Measurements from ENCODE around the gene CHST15.

Gene CHST15

GRCh38 chr10:124018886-124019525 is 74.4 kb downstream of the CHST15 start:
- no peak overlapping the region for H3K27ac ChIP-seq (ENCODE audit: low read depth, low read length)
- H3K36me3 ChIP-seq (ENCODE audit: control insufficient read depth in 5 of 5, insufficient read depth in 5 of 5, low read length in 5 of 5) = peaks cover 0 to 40% (median 5%) of the 10 kb centered on the region in 5 donors
- peaks cover 0 to 3% (median 0%) of the 10 kb centered on the region in 5 donors for H3K27me3 ChIP-seq (ENCODE audit: control insufficient read depth in 5 of 5, insufficient read depth in 4 of 5, low read length in 5 of 5)
- H3K9me3 ChIP-seq (ENCODE audit: control insufficient read depth in 5 of 5, low read length in 5 of 5) = peaks cover 0 to under 1% (median 0%) of the 10 kb centered on the region in 5 donors
- no peaks in the 10 kb centered on the region for H3K4me1 ChIP-seq (ENCODE audit: control insufficient read depth in 5 of 5, insufficient read depth in 5 of 5, low read length in 5 of 5)
- H3K9ac ChIP-seq (ENCODE audit: low read length in 5 of 5) = no peak overlapping the region
- no peak overlapping the region for H3K4me3 ChIP-seq (ENCODE audit: low read depth in 1 of 5, low read length in 5 of 5)

GRCh38 chr10:124017729-124018128 is 75.7 kb downstream of the CHST15 start:
- peaks cover 0 to 3% (median 0%) of the 10 kb centered on the region in 5 donors for H3K27me3 ChIP-seq (ENCODE audit: control insufficient read depth in 5 of 5, insufficient read depth in 4 of 5, low read length in 5 of 5)
- no peak overlapping the region for H3K27ac ChIP-seq (ENCODE audit: low read depth, low read length)
- peaks cover 0 to 5% (median 0%) of the 10 kb centered on the region in 5 donors for H3K9me3 ChIP-seq (ENCODE audit: control insufficient read depth in 5 of 5, low read length in 5 of 5)
- peaks cover 0 to 43% (median 5%) of the 10 kb centered on the region in 5 donors for H3K36me3 ChIP-seq (ENCODE audit: control insufficient read depth in 5 of 5, insufficient read depth in 5 of 5, low read length in 5 of 5)
- no peaks in the 10 kb centered on the region for H3K4me1 ChIP-seq (ENCODE audit: control insufficient read depth in 5 of 5, insufficient read depth in 5 of 5, low read length in 5 of 5)
- no peak overlapping the region for H3K4me3 ChIP-seq (ENCODE audit: low read depth in 1 of 5, low read length in 5 of 5)
- no peak overlapping the region for H3K9ac ChIP-seq (ENCODE audit: low read length in 5 of 5)

GRCh38 chr10:124016804-124017375 is 76.5 kb downstream of the CHST15 start:
- H3K36me3 ChIP-seq (ENCODE audit: control insufficient read depth in 5 of 5, insufficient read depth in 5 of 5, low read length in 5 of 5) = peaks cover 0 to 52% (median 5%) of the 10 kb centered on the region in 5 donors
- H3K27me3 ChIP-seq (ENCODE audit: control insufficient read depth in 5 of 5, insufficient read depth in 4 of 5, low read length in 5 of 5) = peaks cover 0 to 3% (median 0%) of the 10 kb centered on the region in 5 donors
- no peaks in the 10 kb centered on the region for H3K4me1 ChIP-seq (ENCODE audit: control insufficient read depth in 5 of 5, insufficient read depth in 5 of 5, low read length in 5 of 5)
- H3K9ac ChIP-seq (ENCODE audit: low read length in 5 of 5) = no peak overlapping the region
- H3K9me3 ChIP-seq (ENCODE audit: control insufficient read depth in 5 of 5, low read length in 5 of 5) = peaks cover 0 to 5% (median 0%) of the 10 kb centered on the region in 5 donors
- H3K4me3 ChIP-seq (ENCODE audit: low read depth in 1 of 5, low read length in 5 of 5) = no peak overlapping the region
- H3K27ac ChIP-seq (ENCODE audit: low read depth, low read length) = no peak overlapping the region

GRCh38 chr10:124015991-124016390 is 77.4 kb downstream of the CHST15 start:
- no peak overlapping the region for H3K4me3 ChIP-seq (ENCODE audit: low read depth in 1 of 5, low read length in 5 of 5)
- peaks cover 0 to 5% (median 0%) of the 10 kb centered on the region in 5 donors for H3K9me3 ChIP-seq (ENCODE audit: control insufficient read depth in 5 of 5, low read length in 5 of 5)
- peaks cover 0 to 58% (median 8%) of the 10 kb centered on the region in 5 donors for H3K36me3 ChIP-seq (ENCODE audit: control insufficient read depth in 5 of 5, insufficient read depth in 5 of 5, low read length in 5 of 5)
- no peaks in the 10 kb centered on the region for H3K4me1 ChIP-seq (ENCODE audit: control insufficient read depth in 5 of 5, insufficient read depth in 5 of 5, low read length in 5 of 5)
- peaks cover 0 to 3% (median 0%) of the 10 kb centered on the region in 5 donors for H3K27me3 ChIP-seq (ENCODE audit: control insufficient read depth in 5 of 5, insufficient read depth in 4 of 5, low read length in 5 of 5)
- H3K27ac ChIP-seq (ENCODE audit: low read depth, low read length) = no peak overlapping the region
- H3K9ac ChIP-seq (ENCODE audit: low read length in 5 of 5) = no peak overlapping the region

GRCh38 chr10:124014416-124015154 is 78.8 kb downstream of the CHST15 start:
- Histone ChIP-seq H3K9ac (ENCODE audit: low read length in 5 of 5) (no peak overlapping the region), H3K9me3 (ENCODE audit: control insufficient read depth in 5 of 5, low read length in 5 of 5) (peaks cover 0 to 5% (median 0%) of the 10 kb centered on the region in 5 donors), H3K4me1 (ENCODE audit: control insufficient read depth in 5 of 5, insufficient read depth in 5 of 5, low read length in 5 of 5) (no peaks in the 10 kb centered on the region)

GRCh38 chr10:124013916-124014315 is 79.5 kb downstream of the CHST15 start:
- H3K27me3 ChIP-seq (ENCODE audit: control insufficient read depth in 5 of 5, insufficient read depth in 4 of 5, low read length in 5 of 5) = peaks cover 0 to 3% (median 0%) of the 10 kb centered on the region in 5 donors
- H3K27ac ChIP-seq (ENCODE audit: low read depth, low read length) = no peak overlapping the region
- H3K4me3 ChIP-seq (ENCODE audit: low read depth in 1 of 5, low read length in 5 of 5) = no peak overlapping the region
- H3K36me3 ChIP-seq (ENCODE audit: control insufficient read depth in 5 of 5, insufficient read depth in 5 of 5, low read length in 5 of 5) = peaks cover 0 to 52% (median 10%) of the 10 kb centered on the region in 5 donors
- H3K4me1 ChIP-seq (ENCODE audit: control insufficient read depth in 5 of 5, insufficient read depth in 5 of 5, low read length in 5 of 5) = no peaks in the 10 kb centered on the region
- H3K9ac ChIP-seq (ENCODE audit: low read length in 5 of 5) = no peak overlapping the region
- peaks cover 0 to 5% (median 0%) of the 10 kb centered on the region in 5 donors for H3K9me3 ChIP-seq (ENCODE audit: control insufficient read depth in 5 of 5, low read length in 5 of 5)

More at GRCh38 chr10:124014416-124015154, 78.8 kb downstream of the CHST15 start:
- Histone ChIP-seq H3K27ac (ENCODE audit: low read depth, low read length) (no peak overlapping the region), H3K27me3 (ENCODE audit: control insufficient read depth in 5 of 5, insufficient read depth in 4 of 5, low read length in 5 of 5) (peaks cover 0 to 3% (median 0%) of the 10 kb centered on the region in 5 donors), H3K4me3 (ENCODE audit: low read depth in 1 of 5, low read length in 5 of 5) (no peak overlapping the region), H3K36me3 (ENCODE audit: control insufficient read depth in 5 of 5, insufficient read depth in 5 of 5, low read length in 5 of 5) (peaks cover 0 to 56% (median 10%) of the 10 kb centered on the region in 5 donors)

- Histone ChIP-seq H3K9ac (ENCODE audit: low read length in 5 of 5) (no peak overlapping the region), H3K4me1 (ENCODE audit: control insufficient read depth in 5 of 5, insufficient read depth in 5 of 5, low read length in 5 of 5) (no peaks in the 10 kb centered on the region)
These were observed 80.4 kb downstream of the CHST15 start for GRCh38 chr10:124012991-124013390.

GRCh38 chr10:124012583-124012982 is 80.8 kb downstream of the CHST15 start:
- no peak overlapping the region for H3K27ac ChIP-seq (ENCODE audit: low read depth, low read length)

More at GRCh38 chr10:124012991-124013390, 80.4 kb downstream of the CHST15 start:
- peaks cover 0 to 54% (median 15%) of the 10 kb centered on the region in 5 donors for H3K36me3 ChIP-seq (ENCODE audit: control insufficient read depth in 5 of 5, insufficient read depth in 5 of 5, low read length in 5 of 5)
- H3K9me3 ChIP-seq (ENCODE audit: control insufficient read depth in 5 of 5, low read length in 5 of 5) = peaks cover 0 to 5% (median 0%) of the 10 kb centered on the region in 5 donors
- no peak overlapping the region for H3K4me3 ChIP-seq (ENCODE audit: low read depth in 1 of 5, low read length in 5 of 5)
- H3K27me3 ChIP-seq (ENCODE audit: control insufficient read depth in 5 of 5, insufficient read depth in 4 of 5, low read length in 5 of 5) = peaks cover 0 to 3% (median 0%) of the 10 kb centered on the region in 5 donors
- no peak overlapping the region for H3K27ac ChIP-seq (ENCODE audit: low read depth, low read length)

GRCh38 chr10:124012066-124012465 is 81.3 kb downstream of the CHST15 start:
- peaks cover 0 to 5% (median 0%) of the 10 kb centered on the region in 5 donors for H3K9me3 ChIP-seq (ENCODE audit: control insufficient read depth in 5 of 5, low read length in 5 of 5)
- no peak overlapping the region for H3K27ac ChIP-seq (ENCODE audit: low read depth, low read length)
- peaks cover 0 to 52% (median 15%) of the 10 kb centered on the region in 5 donors for H3K36me3 ChIP-seq (ENCODE audit: control insufficient read depth in 5 of 5, insufficient read depth in 5 of 5, low read length in 5 of 5)
- no peaks in the 10 kb centered on the region for H3K27me3 ChIP-seq (ENCODE audit: control insufficient read depth in 5 of 5, insufficient read depth in 4 of 5, low read length in 5 of 5)
- H3K4me1 ChIP-seq (ENCODE audit: control insufficient read depth in 5 of 5, insufficient read depth in 5 of 5, low read length in 5 of 5) = no peaks in the 10 kb centered on the region
- no peak overlapping the region for H3K9ac ChIP-seq (ENCODE audit: low read length in 5 of 5)
- H3K4me3 ChIP-seq (ENCODE audit: low read depth in 1 of 5, low read length in 5 of 5) = no peak overlapping the region

More at GRCh38 chr10:124012583-124012982, 80.8 kb downstream of the CHST15 start:
- H3K4me3 ChIP-seq (ENCODE audit: low read depth in 1 of 5, low read length in 5 of 5) = no peak overlapping the region
- H3K9ac ChIP-seq (ENCODE audit: low read length in 5 of 5) = no peak overlapping the region
- peaks cover 0 to under 1% (median 0%) of the 10 kb centered on the region in 5 donors for H3K27me3 ChIP-seq (ENCODE audit: control insufficient read depth in 5 of 5, insufficient read depth in 4 of 5, low read length in 5 of 5)
- H3K4me1 ChIP-seq (ENCODE audit: control insufficient read depth in 5 of 5, insufficient read depth in 5 of 5, low read length in 5 of 5) = no peaks in the 10 kb centered on the region
- peaks cover 0 to 53% (median 15%) of the 10 kb centered on the region in 5 donors for H3K36me3 ChIP-seq (ENCODE audit: control insufficient read depth in 5 of 5, insufficient read depth in 5 of 5, low read length in 5 of 5)
- H3K9me3 ChIP-seq (ENCODE audit: control insufficient read depth in 5 of 5, low read length in 5 of 5) = peaks cover 0 to 5% (median 0%) of the 10 kb centered on the region in 5 donors
